Measurements from ENCODE around the gene SDHAF1.

DNA sequence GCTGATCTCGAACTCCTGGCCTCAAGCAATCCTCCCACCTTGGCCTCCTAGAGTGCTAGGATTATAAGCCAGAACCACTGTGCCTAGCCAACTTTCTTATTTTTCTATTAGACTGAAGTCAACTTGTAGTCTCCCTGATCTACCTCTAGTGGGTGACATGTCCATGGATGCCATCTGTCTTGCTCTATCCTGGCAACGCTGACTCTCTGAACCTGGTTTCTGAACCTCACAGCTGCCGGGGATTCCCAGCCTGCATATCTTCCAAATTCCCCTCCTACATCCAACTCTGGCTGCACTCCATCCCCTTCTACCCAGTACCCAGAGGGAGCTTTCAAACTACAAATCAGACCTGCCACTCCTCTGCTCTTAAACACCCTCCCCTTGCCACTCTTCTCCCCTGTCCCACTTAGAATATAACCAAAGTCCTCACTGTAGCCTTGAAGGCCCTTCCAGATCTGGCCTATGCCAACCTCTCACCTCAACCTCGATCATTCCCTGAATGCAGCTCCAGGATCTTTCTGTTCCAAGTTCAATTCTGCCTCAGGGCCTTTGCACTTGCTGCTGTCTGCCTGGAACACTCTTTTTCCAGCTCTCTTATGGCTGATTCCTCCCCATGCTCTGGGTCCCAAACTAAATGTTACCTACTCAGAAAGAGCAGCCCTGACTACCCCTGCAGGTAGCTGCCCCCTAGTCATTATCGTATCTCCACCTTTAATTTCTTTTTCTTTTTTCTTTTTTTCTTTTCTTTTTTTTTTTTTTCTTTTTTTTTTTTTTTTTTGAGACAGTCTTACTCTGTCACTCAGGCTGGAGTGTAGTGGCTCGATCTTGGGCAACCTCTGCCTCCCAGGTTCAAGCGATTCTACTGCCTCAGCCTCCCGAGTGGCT, 35.5 kb downstream of the SDHAF1 start:
- TF ChIP-seq, protein P1, sequence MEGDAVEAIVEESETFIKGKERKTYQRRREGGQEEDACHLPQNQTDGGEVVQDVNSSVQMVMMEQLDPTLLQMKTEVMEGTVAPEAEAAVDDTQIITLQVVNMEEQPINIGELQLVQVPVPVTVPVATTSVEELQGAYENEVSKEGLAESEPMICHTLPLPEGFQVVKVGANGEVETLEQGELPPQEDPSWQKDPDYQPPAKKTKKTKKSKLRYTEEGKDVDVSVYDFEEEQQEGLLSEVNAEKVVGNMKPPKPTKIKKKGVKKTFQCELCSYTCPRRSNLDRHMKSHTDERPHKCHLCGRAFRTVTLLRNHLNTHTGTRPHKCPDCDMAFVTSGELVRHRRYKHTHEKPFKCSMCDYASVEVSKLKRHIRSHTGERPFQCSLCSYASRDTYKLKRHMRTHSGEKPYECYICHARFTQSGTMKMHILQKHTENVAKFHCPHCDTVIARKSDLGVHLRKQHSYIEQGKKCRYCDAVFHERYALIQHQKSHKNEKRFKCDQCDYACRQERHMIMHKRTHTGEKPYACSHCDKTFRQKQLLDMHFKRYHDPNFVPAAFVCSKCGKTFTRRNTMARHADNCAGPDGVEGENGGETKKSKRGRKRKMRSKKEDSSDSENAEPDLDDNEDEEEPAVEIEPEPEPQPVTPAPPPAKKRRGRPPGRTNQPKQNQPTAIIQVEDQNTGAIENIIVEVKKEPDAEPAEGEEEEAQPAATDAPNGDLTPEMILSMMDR (IDR thresholded peaks at IDR 0.05; ENCODE audit: insufficient read depth, low read length) = no peak
- TF ChIP-seq POLR2AphosphoS5 (IDR thresholded peaks at IDR 0.05; ENCODE audit: low read depth) = no peak

Measured in HL-60 (cell line).